Activated gamma-delta T cell treated with anti-CD3 and anti-CD28 coated beads, Interleukin-2, amount 50 U/mL, for 16 hours (primary cell): ENCODE measurements around the gene CAPN3.
"Not testable (repeated sequence)": the region's sequence is repeated elsewhere in the genome, so short reads cannot be mapped to it uniquely, and the experiment has no call there.

Experiments used
- DNase-seq: peaks from one replicate; pipeline ENCODE4 v3.0.0-alpha.2; 2020; ENCODE audit warnings: low read depth

Gene CAPN3

DNA sequence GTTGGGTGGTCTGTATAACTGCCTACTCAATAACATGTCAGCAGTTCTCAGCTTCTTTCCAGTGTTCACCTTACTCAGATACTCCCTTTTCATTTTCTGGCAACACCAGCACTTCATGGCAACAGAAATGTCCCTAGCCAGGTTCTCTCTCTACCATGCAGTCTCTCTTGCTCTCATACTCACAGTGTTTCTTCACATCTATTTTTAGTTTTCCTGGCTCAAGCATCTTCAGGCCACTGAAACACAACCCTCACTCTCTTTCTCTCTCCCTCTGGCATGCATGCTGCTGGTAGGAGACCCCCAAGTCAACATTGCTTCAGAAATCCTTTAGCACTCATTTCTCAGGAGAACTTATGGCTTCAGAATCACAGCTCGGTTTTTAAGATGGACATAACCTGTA lies at the start of gene CAPN3:
Gene CAPN3, plus strand, starts transcription at position 253 of the 400 bp plus-strand sequence. CDS start 305 bp downstream, outside the sequence.
- DNase-seq, result no peak

DNA sequence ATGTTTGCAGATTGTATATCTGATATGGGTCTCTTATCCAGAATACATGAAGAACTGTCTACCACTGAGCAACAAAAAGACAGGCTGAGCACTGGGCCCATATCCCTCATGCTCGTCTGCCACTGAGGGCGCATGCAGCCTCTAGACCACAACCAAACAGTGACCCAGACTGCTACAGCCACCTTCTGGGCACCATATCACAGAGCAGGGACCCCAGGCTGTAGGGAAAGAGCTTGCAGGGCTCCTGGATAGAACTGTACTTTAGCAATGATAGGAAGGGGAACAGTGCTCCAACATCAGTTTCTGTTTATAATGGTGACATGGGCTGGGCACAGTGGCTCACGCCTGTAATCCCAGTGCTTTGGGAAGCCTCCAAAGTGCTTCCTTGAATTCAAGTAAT lies 45.8 kb upstream of the CAPN3 start:
- no peak for DNase-seq

DNA sequence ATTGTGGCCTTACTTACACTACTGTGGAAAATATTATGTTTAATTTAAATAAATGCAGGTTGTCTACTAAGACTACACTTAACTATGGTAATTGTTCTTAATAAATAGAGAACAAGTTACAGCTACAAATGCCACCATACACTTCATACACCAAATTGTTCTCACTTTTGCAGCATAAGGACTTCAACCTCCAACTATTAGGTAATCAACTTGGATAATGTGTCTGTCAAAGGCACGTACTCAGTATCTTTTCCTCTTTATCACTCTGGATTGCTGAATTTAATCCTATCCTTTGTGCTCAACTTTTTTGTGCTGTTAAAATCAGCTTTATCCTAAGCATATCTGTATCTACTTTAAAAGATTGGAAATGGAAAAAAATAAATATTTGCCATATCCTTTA lies 44.5 kb upstream of the CAPN3 start:
- no peak for DNase-seq

DNA sequence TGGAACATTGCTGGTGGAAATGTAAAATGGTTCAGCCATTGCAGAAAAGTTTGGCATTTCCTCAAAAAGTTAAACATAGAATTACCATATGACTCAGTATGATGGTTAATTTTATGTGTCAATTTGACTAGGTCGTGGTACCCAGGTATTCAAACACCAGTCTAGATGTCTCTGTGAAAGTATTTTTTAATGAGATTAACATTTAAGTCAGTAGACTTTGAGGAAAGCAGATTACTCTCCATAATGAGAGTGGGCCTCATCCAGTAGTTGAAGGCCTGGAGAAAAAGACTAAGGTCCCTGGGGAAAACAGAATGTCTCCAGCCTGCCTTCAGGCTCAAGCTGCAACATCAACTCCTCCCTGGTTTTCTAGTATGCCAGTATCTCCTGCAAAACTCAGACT lies 43.8 kb upstream of the CAPN3 start:
- no peak for DNase-seq

DNA sequence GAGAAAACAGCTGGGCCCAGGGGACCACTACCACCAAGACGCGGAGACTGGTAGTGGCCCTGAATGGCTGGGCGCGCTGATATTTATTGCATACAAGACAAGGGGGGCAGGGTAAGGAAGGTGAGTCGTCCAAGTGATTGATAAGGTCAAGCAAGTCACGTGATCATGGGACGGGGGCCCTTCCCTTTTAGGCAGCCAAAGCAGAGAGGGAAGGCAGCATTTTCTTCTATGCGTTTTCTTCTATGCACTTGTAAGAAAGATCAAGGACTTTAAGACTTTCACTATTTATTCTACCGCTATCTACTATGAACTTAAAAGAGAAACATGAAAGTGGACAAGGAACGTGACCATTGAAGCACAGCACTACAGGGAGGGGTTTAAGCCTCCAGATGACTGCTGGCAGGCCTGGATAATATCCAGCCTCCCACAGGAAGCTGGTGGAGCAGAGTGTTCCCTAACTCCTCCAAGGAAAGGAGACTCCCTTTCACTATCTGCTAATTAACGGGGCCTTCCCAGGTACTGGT lies 43.0 kb upstream of the CAPN3 start:
- not testable (repeated sequence) for DNase-seq

DNA sequence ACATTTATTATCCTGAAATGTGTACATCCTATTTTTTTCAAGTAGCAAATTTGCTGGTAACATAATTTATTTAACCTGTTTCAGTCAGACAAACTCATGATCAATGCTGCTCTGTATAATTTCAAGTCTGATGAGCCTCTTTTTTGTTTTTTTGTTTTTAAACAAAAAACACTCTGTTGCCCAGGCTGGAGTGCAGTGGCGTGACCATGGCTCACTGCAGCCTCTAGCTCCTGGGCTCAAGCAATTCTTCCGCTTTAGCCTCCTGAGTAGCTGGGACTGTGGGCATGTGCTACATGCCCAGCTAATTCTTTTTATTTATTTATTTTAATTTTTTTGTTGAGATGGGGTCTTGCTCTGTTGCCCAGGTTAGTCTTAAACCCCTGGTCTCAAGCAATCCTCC lies 40.1 kb upstream of the CAPN3 start:
- no peak for DNase-seq

DNA sequence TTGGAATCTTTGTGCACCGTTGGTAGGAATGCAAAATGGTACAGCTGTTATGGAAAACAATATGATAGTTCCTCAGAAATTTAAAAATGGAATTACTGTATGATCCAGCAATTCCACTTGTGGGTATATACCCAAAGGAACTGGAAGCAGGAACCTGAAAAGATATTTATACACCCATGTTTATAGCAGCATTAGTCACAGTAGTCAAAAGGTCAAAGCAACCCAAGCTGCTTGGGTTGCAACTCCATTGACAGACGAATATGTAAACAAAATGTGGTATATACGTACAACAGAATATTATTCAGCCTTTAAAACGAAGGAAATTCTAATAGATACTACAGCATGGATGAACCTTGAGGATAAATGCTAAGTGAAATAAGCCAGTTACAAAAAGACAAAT lies 35.0 kb upstream of the CAPN3 start:
- no peak for DNase-seq

DNA sequence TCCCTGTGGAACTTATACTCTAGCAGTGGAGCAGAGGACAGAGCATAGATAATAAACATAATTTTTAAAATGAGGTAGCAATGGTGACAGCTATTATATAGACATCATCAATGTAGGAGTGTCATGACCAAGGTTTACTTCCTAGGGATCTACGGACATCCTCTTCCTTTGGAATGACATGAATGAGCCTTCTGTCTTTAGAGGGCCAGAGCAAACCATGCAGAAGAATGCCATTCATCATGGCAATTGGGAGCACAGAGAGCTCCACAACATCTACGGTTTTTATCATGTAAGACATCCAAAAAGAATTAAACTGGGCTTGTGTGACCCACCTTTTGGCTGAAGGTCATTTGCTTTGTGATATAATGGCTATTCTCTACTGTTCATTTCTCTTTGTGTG lies 30.1 kb upstream of the CAPN3 start:
- DNase-seq, result no peak

DNA sequence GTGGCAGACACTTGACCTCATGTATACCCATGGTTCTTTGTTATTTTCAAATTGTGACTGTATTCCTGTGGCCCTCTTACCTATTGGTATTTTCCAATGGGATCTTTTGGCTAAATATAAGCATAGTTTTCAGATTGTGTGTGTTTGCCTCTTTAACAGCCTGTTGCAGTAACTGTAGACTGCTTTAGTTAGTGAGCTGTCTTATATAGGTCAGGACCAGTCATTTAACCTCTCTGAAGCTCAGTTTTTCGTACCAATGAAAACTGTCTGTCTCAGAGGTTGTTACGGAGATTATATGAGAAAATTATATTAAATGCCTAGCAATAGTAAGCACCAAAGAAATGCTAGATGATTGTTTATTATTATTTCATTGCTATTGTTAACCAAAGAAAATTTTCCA lies 29.3 kb upstream of the CAPN3 start:
- DNase-seq, result no peak

DNA sequence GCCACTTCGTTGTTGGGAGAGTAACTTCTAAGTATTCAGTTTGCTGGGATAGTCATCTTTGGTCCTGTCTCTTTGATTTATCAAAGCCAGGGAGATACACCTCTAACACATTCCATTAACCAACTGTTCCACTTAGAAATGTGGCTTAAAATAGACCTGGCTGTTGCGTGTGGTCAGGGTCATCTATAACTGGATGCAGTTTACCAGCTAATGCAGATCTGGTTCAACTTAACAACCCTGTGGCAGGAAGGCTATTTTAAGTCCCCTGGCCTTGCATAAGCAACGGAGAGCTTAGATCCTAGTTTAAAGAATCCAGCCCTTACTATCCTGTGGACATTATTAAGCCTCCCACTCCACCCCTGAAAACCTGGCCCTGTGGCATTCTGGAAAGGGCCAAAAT lies 28.1 kb upstream of the CAPN3 start:
- DNase-seq, result no peak

DNA sequence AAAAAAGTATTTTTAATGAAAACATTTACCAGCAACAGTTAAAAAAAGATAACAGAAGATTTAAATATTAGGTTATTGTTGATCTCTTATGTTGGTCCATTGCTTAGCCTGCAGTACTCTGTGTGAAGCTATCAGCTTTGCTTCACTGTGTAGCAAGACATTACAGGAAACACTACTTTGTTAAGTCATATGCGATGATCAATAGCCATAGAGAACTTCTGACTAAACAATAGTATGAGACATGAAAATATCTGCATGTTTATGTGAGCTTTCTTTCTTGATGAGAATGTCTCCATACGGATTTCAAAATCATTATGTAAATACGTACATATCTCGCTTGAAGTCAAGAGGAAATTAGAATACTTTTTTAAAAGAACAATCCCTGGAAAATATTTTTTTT lies 27.0 kb upstream of the CAPN3 start:
- no peak for DNase-seq

DNA sequence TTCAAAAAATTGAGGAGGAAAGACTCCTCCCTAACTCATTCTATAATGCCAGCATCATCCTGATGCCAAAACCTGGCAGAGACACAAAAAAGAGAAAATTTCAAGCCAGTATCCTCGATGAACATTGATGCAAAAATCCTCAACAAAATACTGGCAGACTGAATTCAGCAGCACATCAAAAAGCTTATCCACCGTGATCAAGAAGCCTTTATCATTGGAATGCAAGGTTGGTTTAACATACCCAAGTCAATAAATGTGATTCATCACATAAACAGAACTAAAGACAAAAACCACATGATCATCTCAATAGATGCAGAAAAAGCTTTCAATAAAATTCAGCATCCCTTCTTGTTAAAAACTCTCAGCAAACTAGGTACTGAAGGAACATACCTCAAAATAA lies 24.2 kb upstream of the CAPN3 start:
- no peak for DNase-seq

DNA sequence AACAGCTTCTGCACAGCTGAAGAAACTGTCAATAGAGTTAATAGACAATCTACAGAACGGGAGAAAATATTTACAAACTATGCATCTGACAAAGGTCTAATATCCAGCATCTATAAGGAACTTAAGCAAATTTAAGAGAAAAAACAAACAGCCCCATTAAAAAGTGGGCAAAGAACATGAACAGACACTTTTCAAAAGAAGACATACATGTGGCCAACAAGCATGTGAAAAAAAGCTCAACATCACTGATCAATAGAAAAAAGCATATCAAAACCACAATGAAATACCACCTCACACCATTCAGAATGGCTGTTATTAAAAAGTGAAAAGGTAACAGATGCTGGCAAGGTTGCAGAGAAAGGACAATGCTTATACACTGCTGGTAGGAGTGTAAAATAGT lies 22.7 kb upstream of the CAPN3 start:
- not testable (repeated sequence) for DNase-seq

DNA sequence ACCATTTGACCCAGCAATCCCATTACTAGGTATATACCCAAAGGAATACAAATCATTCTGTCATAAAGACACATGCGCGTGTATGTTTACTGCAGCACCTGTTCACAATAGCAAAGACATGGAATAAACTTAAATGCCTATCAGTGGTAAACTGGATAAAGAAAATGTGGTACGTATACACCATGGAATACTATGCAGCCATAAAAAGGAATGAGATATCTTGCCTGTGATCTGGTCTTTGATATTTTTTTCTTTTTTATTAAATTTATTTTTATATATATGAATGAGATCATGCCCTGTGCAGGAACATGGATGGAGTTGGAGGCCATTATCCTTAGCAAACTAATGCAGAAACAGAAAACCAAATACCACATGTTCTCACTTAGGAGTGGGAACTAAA lies 22.2 kb upstream of the CAPN3 start:
- DNase-seq, result not testable (repeated sequence)

DNA sequence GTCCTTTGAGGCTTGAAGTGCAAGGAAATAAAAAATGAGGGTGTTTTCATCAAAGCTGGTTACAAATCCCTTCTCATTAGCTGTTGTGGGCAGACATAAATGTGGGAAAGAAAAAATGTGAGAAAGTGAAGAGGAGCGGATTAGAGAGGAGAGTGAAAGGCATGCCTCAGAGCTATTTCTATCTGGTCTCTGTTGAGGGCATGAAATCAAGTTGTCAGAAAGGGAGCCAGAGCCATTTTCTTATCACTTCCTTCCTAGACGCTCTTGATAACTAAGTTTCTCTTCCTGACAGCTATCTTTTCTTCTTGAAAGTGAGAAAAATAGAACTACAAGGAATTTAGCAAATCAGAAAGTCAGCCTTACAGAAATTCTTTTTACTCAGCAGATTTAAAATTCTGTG lies 20.8 kb upstream of the CAPN3 start:
- no peak for DNase-seq

DNA sequence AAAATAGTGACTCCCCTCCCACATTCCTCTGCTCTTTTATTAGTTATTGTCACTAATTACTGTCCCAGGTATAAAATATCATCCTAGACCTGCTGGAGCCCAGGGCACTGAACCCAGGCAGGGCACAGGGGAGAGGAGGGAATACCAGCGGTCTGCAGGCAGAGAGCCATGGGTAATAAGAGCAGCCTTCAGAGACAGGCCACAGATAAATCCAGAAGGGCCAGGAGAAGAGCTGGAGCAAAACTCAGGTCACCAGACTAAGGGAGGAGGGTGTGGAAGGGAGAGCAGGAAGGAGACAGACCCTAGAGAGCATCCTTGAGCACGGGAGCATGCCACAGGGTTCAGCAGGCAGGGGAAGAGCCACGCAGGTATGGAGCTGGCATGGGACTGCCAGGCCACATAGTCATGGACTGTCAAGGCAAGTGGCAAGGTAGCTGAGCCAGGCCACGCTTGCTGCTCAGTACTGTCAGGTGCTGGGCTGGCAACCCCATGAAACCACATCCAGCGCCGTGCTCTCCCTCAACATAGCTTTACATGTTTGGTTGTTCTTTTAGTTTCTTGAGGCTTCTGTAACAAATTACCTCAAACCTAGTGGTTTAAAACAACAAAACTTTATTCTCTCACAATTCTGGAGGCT lies 15.6 kb upstream of the CAPN3 start:
- DNase-seq, result no peak

DNA sequence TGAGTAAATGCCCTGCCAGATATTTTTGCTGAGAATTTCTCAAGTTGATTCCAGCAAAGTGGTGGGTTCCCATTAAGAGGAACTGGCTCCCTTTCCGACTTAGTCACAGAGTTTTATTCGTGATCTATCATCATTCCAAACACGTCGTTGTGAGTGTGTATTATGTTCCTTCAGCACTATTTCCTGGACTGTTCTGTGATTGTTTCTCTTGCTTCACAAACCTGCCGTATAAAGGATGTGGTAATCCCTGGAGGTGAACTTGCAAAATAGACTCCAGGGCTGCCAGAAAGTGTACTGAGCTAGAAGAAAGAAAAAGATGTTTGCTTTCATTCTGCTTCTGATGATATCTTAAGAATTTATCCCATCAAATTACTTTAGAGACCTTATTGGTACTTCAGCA lies 14.5 kb upstream of the CAPN3 start:
- DNase-seq, result no peak

DNA sequence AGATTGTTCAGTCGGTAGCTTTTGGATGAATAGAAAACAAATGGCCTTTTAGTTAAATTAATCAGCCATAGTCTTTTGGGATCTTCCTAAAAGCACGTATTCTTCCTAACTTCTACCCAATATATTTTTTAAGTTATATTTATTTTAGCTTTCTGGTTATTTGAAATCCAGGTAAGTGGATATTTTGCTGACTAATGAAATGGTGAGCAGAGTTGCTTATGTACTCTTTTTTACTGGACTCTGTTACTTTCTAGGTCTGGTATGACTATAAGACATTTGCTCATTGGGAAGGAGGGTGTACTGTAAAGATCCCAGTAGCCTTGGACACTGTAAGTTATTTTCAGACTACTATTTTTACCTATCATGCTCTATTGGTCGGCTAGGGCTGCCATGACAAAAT lies 13.8 kb upstream of the CAPN3 start:
- no peak for DNase-seq

DNA sequence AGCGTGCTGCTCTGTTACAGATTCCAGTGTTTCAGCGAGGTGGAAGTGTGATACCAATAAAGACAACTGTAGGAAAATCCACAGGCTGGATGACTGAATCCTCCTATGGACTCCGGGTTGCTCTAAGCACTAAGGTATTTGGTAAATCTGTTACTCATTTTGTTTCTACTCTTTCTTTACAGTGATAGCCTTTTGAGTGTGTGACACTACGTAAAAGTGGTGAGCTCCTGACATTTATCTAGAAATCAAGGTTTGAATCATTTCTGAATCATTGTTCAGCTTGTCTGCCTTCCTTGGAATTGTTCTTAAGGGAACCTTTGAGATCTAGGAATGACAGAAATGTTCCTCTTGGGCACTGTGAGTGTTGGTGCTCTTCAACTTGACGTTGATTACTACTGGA lies 11.2 kb upstream of the CAPN3 start:
- no peak for DNase-seq

DNA sequence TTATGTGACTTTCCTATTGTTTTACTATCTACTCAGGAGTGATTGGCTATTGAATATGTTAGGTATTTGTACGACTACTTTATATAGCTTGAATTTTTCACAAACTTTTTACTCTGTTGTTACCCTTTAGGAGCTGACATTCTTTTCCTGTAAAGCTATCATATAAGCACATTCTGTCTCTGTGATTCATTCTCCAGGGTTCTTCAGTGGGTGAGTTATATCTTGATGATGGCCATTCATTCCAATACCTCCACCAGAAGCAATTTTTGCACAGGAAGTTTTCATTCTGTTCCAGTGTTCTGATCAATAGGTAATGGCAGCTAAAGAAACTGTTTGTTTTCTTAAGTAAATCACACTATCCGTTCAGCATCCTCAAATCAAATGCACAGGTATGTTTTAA lies 10.1 kb upstream of the CAPN3 start:
- no peak for DNase-seq

DNA sequence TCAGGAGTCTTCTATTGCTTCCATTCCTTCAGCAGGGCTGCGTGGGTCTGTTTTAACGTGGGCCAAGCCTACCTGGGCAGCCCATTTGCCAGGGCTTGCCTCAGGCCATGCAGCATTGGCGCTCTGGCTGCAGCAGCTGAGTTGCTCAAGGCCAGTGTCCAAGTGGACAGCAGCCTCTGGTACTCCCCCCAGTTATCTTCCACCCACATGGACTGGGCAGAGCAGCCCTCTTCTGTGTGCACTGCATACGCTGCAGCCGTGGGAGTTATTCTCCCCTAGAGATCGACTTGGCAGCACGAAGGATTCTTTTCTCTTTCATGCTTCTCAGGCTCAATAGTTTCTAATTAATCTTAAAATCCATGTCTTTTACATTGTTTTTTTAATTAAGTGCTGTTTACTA lies 6.9 kb upstream of the CAPN3 start:
- no peak for DNase-seq

DNA sequence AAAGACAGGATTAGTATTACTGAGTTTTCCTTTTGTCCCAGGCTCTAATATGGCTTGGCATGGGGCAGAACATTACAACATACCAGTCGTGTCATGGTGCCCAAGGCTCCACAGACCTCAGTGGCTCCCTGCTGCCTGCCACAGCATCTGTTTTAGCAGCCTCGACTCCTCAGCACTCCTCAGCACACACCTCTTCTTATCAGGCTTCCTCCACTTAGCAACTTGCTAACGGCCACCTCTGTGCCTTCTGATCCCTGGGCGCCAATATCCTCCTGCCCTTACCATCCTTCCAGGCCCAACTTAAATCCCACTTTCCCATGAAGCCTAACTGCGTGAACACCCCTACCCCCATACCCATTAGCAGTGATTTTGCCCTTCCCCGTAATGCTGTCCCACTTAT lies 6.2 kb upstream of the CAPN3 start:
- no peak for DNase-seq

DNA sequence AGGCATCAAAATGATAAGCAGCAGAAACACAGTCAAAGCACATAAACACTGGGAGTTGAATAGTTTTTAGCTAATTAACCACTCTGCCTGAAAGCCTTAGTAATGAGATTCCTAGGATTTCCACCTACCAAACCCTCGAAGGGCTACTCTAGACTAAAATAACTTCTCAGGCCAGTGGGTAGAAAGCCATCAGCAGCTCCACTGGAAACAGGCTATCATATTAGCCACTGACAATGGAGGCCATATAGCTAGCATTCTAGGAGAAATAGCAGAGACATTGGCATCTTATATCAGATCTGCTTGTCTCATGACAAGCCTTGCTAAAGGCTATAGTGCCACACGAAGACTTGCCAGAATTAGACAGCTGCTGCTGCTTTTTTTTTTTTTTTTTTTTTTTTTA lies 4.5 kb upstream of the CAPN3 start:
- DNase-seq, result no peak

DNA sequence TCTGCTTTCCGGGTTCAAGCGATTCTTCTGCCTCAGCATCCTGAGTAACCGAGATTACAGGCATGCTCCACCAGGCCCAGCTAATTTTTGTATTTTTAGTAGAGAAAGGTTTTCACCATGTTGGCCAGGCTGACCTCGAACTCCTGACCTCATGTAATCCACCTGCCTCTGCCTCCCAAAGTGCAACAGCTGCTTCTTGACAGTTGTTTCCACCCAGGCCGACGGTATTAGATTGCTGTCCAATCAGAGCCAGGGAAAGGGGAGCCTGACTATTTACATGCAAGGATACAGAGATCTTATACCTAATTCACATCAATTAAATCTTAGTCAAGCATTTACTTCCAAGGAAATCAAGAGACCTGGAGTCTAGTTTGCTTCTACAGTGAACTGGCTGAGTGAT lies 4.0 kb upstream of the CAPN3 start:
- DNase-seq, result no peak

DNA sequence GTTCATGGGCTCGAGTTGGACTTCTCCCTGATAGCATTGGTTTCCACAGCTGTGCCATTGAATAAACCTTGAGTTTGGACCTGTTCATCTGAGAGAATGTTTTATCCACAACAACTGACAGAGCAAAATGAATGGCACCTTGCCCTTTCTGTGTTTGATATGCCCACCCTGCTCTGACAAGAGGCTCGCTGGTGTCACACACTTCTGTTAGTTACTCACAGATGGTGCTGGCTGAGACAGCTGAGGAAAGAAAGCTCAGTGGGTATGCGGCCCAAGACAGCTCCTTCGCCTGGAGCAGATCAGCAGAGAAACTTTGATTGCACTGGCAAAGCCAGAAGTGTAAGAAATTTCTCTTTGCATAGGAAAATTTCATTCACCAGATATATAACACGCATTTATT lies 2.5 kb upstream of the CAPN3 start:
- DNase-seq, result no peak
